GM23248 (cell line): ENCODE data around the gene SELENOI.

Experiments
- EZH2 ChIP-seq: fragments of 200-600 bp; sonication (generic); IDR thresholded peaks from 2 replicates; pipeline ENCODE4 v1.6.1; 2018; ENCODE audit warnings: antibody characterized with exemption, mild to moderate bottlenecking; ENCODE audit not compliant: insufficient read depth, poor library complexity, severe bottlenecking
- EZH2phosphoT487 ChIP-seq: fragments of 200-600 bp; sonication (generic); IDR thresholded peaks from 2 replicates; pipeline ENCODE4 v1.6.1; 2018; ENCODE audit warnings: antibody characterized with exemption, moderate library complexity, mild to moderate bottlenecking, low read depth; ENCODE audit not compliant: insufficient read depth

GRCh38 chr2:26335231-26335630 is 10.7 kb upstream of the SELENOI start:
- TF ChIP-seq EZH2phosphoT487, result no peak
- no peak for TF ChIP-seq EZH2
